Adrenal gland (tissue), 12 donors: ENCODE data around the gene KAZN. TPM values are rescaled to one million over a fixed set of nuclear protein-coding genes. Genes with fewer than 3 reads are reported as not detected.

Experiments
- DNase-seq, 7 donors: peaks; one replicate each; pipeline ENCODE4 v3.0.0-alpha.2; 2019 to 2020
- H3K27ac ChIP-seq, 5 donors: fragments of 200-600 bp; sonication (generic) in 4 of 5; 1 replicate in 3 of 5; 2 replicates in 2 of 5; pipeline versions ENCODE4 v1.5.1 to v1.8.0; 2016 to 2020; ENCODE audit warnings: mild to moderate bottlenecking in 1 of 5
- H3K27me3 ChIP-seq: fragments of 200-600 bp; 2 replicates; pipeline ENCODE4 v1.8.0; 2021
- H3K36me3 ChIP-seq, 2 donors: fragments of 200-600 bp; replicated peaks in 1 of 2; 1 replicate in 1 of 2; 2 replicates in 1 of 2; pipeline versions ENCODE4 v1.5.1 to v1.8.0; 2018 to 2022
- H3K4me1 ChIP-seq, 2 donors: fragments of 200-600 bp; replicated peaks in 1 of 2; 1 replicate in 1 of 2; 2 replicates in 1 of 2; pipeline versions ENCODE4 v1.5.1 to v1.8.0; 2018 to 2021
- H3K4me3 ChIP-seq, 4 donors: fragments of 200-600 bp; sonication (generic) in 3 of 4; one replicate each; pipeline ENCODE4 v1.5.1; 2016 to 2018
- H3K9me3 ChIP-seq, 3 donors: fragments of 200-600 bp; sonication (generic) in 1 of 3; replicated peaks in 1 of 3; 1 replicate in 2 of 3; 2 replicates in 1 of 3; pipeline versions ENCODE4 v1.5.1 to v1.8.0; 2016 to 2021
- POLR2A ChIP-seq, 2 donors: fragments of 450-650 bp; IDR thresholded peaks; one replicate each; pipeline ENCODE4 v1.6.1; 2017; ENCODE audit warnings: antibody characterized with exemption in 2 of 2, mild to moderate bottlenecking in 2 of 2, moderate library complexity in 1 of 2
- WGBS, 4 donors: extraction: QIAGEN DNeasy Blood & Tissue Kit in 2 of 4; methylation state at CpG; one replicate each; pipeline versions ENCODE4 v1.1.5 to v1.1.7; 2013 to 2017; 5-methylcytosine and 5-hydroxymethylcytosine counted together
- intact Hi-C, 2 donors: fragments of 100-400 bp; cut with DNase I; formaldehyde crosslinking; loops; one replicate each; pipeline versions ENCODE4 v1.14.1 to v1.15.0; 2022 to 2023
- polyA plus RNA-seq, 3 donors: library from polyadenylated mRNA; stranded (reverse); fragments of 200-250 nt in 2 of 3; fragments of 350-450 nt in 1 of 3; fragmentation: Illumina TruSeq in 1 of 3; extraction: RNeasy Lipid Tissue Mini Kit (QIAGEN cat#74804) in 1 of 3; gene quantifications; one replicate each; pipeline ENCODE4 v1.2.3, GENCODE V29; 2013 to 2014
- total RNA-seq, 9 donors: library from RNA; depleted of rRNA in 4 of 9; stranded (reverse); fragments of >200 nt in 4 of 9; fragments of 120-200 nt in 1 of 9; fragmentation: NEBNext Ultra II Directional in 1 of 9; extraction: Animal tissue kit (Norgen Biotek cat#: 25700) in 1 of 9; gene quantifications; one replicate each; pipeline versions ENCODE4 v1.1.0 to v1.2.4, GENCODE V29; 2013 to 2023
- TF ChIP-seq, protein P1 (sequence below), 6 experiments: fragments of 450-650 bp in 4 of 6; fragments of 200-600 bp in 2 of 6; sonication (generic) in 1 of 6; IDR thresholded peaks; 1 replicate in 5 of 6; 2 replicates in 1 of 6; pipeline versions ENCODE4 v1.5.1 to v1.8.0; 2016 to 2021; ENCODE audit warnings: antibody characterized with exemption in 6 of 6, mild to moderate bottlenecking in 2 of 6, moderate library complexity in 1 of 6
- donor health status: healthy with polysubstance abuse.
- donor health status: Bipolar disorder and iron deficiency.
- donor health status: DM: yes; HTN: yes; CAD: no.
- donor health status: DM: no; HTN: no; CAD: no.
- donor health status: DM: no; HTN: no; CAD: no.
- donor health status: DM: yes; HTN: yes; CAD: no.

The KAZN gene
- total and polyA plus RNA-seq, 12 donors: 5.9 to 63.4 (median 29.5) TPM

DNA sequence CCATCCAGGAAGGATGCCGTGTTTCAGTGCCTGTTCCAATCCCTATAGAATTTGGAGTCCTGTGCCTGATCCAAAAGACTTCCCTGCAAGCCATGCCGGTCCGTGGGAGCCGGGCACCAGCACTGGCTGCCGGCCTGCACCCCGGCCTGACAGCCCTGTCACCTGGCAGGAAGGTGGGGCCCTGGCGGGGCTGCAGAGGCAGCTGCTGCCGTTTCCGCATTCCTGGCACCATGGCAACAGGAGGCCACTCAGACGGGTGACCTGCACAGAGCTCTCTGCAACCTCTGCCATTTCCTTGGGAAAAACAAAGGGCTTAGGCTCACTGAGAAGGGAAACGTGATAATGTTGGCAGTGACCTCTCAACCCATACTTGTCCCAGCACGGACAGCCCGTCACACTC, 491.9 kb downstream of the KAZN start:
- no peak overlapping the region for H3K4me3 ChIP-seq
- 56 to 66% (median 63%) methylated on average over 7 to 13 of the region's 13 CpGs for WGBS, 4 donors
- H3K27ac ChIP-seq: no peak overlapping the region
- TF ChIP-seq, protein P1, sequence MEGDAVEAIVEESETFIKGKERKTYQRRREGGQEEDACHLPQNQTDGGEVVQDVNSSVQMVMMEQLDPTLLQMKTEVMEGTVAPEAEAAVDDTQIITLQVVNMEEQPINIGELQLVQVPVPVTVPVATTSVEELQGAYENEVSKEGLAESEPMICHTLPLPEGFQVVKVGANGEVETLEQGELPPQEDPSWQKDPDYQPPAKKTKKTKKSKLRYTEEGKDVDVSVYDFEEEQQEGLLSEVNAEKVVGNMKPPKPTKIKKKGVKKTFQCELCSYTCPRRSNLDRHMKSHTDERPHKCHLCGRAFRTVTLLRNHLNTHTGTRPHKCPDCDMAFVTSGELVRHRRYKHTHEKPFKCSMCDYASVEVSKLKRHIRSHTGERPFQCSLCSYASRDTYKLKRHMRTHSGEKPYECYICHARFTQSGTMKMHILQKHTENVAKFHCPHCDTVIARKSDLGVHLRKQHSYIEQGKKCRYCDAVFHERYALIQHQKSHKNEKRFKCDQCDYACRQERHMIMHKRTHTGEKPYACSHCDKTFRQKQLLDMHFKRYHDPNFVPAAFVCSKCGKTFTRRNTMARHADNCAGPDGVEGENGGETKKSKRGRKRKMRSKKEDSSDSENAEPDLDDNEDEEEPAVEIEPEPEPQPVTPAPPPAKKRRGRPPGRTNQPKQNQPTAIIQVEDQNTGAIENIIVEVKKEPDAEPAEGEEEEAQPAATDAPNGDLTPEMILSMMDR (IDR thresholded peaks at IDR 0.05): no peak
- TF ChIP-seq POLR2A (IDR thresholded peaks at IDR 0.05): no peak
- no peaks in the 10 kb centered on the region for H3K9me3 ChIP-seq
- intact Hi-C loops: no loop called here
- no peaks in the 10 kb centered on the region for H3K36me3 ChIP-seq
- H3K27me3 ChIP-seq: no peaks in the 10 kb centered on the region
- no peaks in the 10 kb centered on the region for H3K4me1 ChIP-seq
- DNase-seq: no peak

DNA sequence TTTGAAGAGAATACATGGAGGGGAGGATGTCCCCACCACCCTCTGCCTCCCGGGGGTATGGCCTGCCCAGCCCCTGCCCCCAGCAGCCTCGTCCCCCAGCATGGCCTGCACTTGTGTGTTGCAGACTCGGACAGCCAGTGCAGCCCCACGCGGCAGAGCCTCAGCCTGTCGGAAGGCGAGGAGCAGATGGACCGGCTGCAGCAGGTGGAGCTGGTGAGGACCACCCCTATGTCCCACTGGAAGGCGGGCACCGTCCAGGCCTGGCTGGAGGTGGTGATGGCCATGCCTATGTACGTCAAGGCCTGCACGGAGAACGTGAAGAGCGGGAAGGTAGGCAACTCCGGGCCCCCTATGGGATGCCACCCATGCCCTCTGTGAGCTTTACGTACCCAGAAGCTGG, 495.6 kb downstream of the KAZN start:
- intact Hi-C loops: no loop called here
- 87 to 94% (median 91%) methylated on average over 7 to 16 of the region's 16 CpGs for WGBS, 4 donors
- H3K27me3 ChIP-seq: no peaks in the 10 kb centered on the region
- no peak for TF ChIP-seq POLR2A (IDR thresholded peaks at IDR 0.05)
- TF ChIP-seq, protein P1 (IDR thresholded peaks at IDR 0.05): no peak
- no peaks in the 10 kb centered on the region for H3K9me3 ChIP-seq
- no peaks in the 10 kb centered on the region for H3K4me1 ChIP-seq
- H3K36me3 ChIP-seq: no peaks in the 10 kb centered on the region
- DNase-seq: no peak
- no peak overlapping the region for H3K27ac ChIP-seq
- no peak overlapping the region for H3K4me3 ChIP-seq

DNA sequence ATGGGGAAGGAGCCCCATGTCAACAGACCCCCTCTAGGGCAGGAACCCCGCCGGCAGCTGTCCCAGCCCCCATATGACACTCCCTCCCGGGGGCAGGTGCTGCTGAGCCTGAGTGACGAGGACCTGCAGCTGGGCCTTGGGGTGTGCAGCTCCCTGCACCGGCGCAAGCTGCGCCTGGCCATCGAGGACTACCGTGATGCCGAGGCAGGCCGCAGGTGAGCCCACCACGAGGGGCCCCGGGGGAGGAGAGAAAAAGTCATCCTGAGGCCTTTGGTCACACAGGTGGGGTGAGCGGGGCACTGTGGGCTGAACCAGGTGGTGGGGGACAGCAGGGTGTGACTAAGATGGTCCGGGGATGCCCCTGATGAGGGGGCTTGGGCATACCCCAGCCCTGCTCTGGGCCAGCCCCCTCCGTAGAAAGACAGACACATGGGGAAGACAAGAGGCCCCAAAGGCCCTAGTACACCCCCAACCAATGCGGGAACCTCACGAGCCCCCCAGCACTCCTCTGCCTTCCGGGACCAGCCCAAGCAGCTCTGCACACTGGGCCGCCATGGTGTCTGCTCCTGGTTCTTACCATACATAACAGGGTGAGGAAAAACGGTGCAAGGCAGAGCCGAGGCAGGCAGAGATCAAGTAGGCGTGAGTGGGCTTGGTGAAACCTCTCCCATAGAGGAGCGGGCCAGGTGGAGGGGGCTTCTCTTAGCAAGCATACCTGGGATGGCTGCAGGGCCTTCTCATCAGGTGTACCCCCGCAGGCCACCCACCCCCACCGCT, 496.4 kb downstream of the KAZN start:
- intact Hi-C loops: no loop called here
- no peak overlapping the region for H3K4me3 ChIP-seq
- no peak overlapping the region for H3K27ac ChIP-seq
- WGBS, 4 donors: 94 to 95% (median 94%) methylated on average over 18 to 26 of the region's 26 CpGs
- DNase-seq: no peak
- H3K4me1 ChIP-seq: no peaks in the 10 kb centered on the region
- TF ChIP-seq, protein P1 (IDR thresholded peaks at IDR 0.05): no peak
- no peak for TF ChIP-seq POLR2A (IDR thresholded peaks at IDR 0.05)
- H3K36me3 ChIP-seq: no peaks in the 10 kb centered on the region
- H3K9me3 ChIP-seq: no peaks in the 10 kb centered on the region
- no peaks in the 10 kb centered on the region for H3K27me3 ChIP-seq

- Histone ChIP-seq H3K9me3 (no peaks in the 10 kb centered on the region), H3K4me3 (no peak overlapping the region), H3K27ac (no peak overlapping the region), H3K27me3 (no peaks in the 10 kb centered on the region), H3K4me1 (no peaks in the 10 kb centered on the region), H3K36me3 (no peaks in the 10 kb centered on the region)
- 77 to 82% (median 78%) methylated on average over 5 to 6 of the region's 6 CpGs for WGBS, 4 donors
- DNase-seq: no peak
- intact Hi-C loops: no loop called here
- TF ChIP-seq POLR2A (IDR thresholded peaks at IDR 0.05): no peak
Observed at GRCh38 chr1:15095496-15095875, 497.0 kb downstream of the KAZN start.

DNA sequence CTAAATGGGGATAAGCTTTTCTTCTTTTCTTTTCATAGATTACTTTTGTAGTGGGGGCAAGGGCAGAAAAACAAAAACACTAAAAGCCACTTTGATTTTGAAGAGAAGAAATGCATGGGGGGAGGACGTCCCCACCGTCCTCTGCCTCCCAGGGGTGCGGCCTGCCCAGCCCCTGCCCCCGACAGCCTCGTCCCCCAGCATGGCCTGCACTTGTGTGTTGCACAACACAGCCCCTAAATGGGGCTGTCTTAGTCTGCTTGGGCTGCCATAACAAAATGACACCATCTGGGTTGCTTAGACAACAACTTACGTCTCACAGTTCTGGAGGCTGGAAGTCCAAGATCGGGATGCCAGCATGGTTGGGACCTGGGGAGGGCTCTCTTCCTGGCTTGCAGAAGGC, 497.8 kb downstream of the KAZN start:
- H3K9me3 ChIP-seq: no peaks in the 10 kb centered on the region
- H3K36me3 ChIP-seq: no peaks in the 10 kb centered on the region
- peaks cover 3% of the 10 kb centered on the region for H3K27me3 ChIP-seq
- intact Hi-C loops: no loop called here
- no peak overlapping the region for H3K27ac ChIP-seq
- WGBS, 4 donors: 91 to 95% (median 93%) methylated on average over 7 of the region's 7 CpGs
- no peak overlapping the region for H3K4me3 ChIP-seq
- no peak for TF ChIP-seq POLR2A (IDR thresholded peaks at IDR 0.05)
- TF ChIP-seq, protein P1 (IDR thresholded peaks at IDR 0.05): no peak
- H3K4me1 ChIP-seq: no peaks in the 10 kb centered on the region
- no peak for DNase-seq
